T-cell (primary cell): ENCODE results near the gene PRSS12. TPM values are rescaled to one million over a fixed set of nuclear protein-coding genes. Genes with fewer than 3 reads are reported as not detected.

Source experiments
- ATAC-seq, 4 experiments: fragments of 200-7000 bp in 3 of 4; fragments of 150-1000 bp in 1 of 4; cut with Tn5 transposase; replicated peaks in 1 of 4; 1 replicate in 3 of 4; 2 replicates in 1 of 4; pipeline ENCODE4 v1.10.0; 2021; ENCODE audit warnings: moderate library complexity in 3 of 4, mild to moderate bottlenecking in 2 of 4, moderate number of reproducible peaks in 1 of 4
- CTCF ChIA-PET, 2 donors: fragments of 300-600 bp; sonication (Branson Sonifier 250); formaldehyde crosslinking; loops; one replicate each; lab custom pipeline; 2022; ENCODE audit warnings: antibody characterized with exemption in 2 of 2; lab: Charles Lee
- POLR2A ChIA-PET, 2 donors: fragments of 300-600 bp; sonication (Branson Sonifier 250); formaldehyde crosslinking; loops; one replicate each; lab custom pipeline; 2022; ENCODE audit warnings: antibody characterized with exemption in 2 of 2; lab: Charles Lee
- DNase-seq, 35 experiments: peaks; one replicate each; pipeline versions ENCODE4 v3.0.0 to v3.0.0-alpha.2; 2013 to 2023
- H3K27ac ChIP-seq: one replicate; pipeline ENCODE4 v1.5.1; 2013; ENCODE audit warnings: low read length
- H3K27me3 ChIP-seq, 2 experiments: replicated peaks in 1 of 2; 1 replicate in 1 of 2; 2 replicates in 1 of 2; pipeline versions ENCODE4 v1.6.1 to v1.7.0; 2013; ENCODE audit warnings: low read length in 1 of 2, mixed read lengths in 1 of 2; ENCODE audit not compliant: control insufficient read depth in 2 of 2, insufficient read depth in 2 of 2; ENCODE audit errors: extremely low read depth in 1 of 2
- H3K36me3 ChIP-seq, 2 donors: 1 replicate in 1 of 2; 2 replicates in 1 of 2; pipeline versions ENCODE4 v1.6.1 to v1.7.0; 2013; ENCODE audit warnings: low read length in 1 of 2; ENCODE audit not compliant: control insufficient read depth in 2 of 2, insufficient read depth in 1 of 2; ENCODE audit errors: extremely low read depth in 1 of 2
- H3K4me1 ChIP-seq, 2 experiments: 1 replicate in 1 of 2; 2 replicates in 1 of 2; pipeline versions ENCODE4 v1.6.1 to v1.7.0; 2013; ENCODE audit warnings: low read length in 2 of 2, mixed read lengths in 1 of 2; ENCODE audit not compliant: insufficient read depth in 2 of 2, control insufficient read depth in 1 of 2; ENCODE audit errors: extremely low read depth in 1 of 2
- H3K4me3 ChIP-seq, 2 donors: 1 replicate in 1 of 2; 2 replicates in 1 of 2; pipeline versions ENCODE4 v1.5.1 to v1.7.0; 2013; ENCODE audit warnings: mild to moderate bottlenecking in 2 of 2, low read length in 1 of 2, moderate library complexity in 1 of 2; ENCODE audit not compliant: control insufficient read depth in 1 of 2; ENCODE audit errors: extremely low read depth in 1 of 2
- H3K9me3 ChIP-seq: 2 replicates; pipeline ENCODE4 v1.7.0; 2013
- H3K27ac Mint-ChIP-seq, 2 donors: one replicate each; pipeline ENCODE4 v1.8.0; 2020 to 2021; ENCODE audit warnings: mild to moderate bottlenecking in 2 of 2, mixed read lengths in 2 of 2
- H3K27me3 Mint-ChIP-seq, 2 donors: one replicate each; pipeline ENCODE4 v1.8.0; 2021 to 2022; ENCODE audit warnings: mixed read lengths in 2 of 2
- H3K36me3 Mint-ChIP-seq: one replicate; pipeline ENCODE4 v1.8.0; 2021; ENCODE audit warnings: mixed read lengths
- H3K4me1 Mint-ChIP-seq, 3 donors: one replicate each; pipeline ENCODE4 v1.8.0; 2020 to 2022; ENCODE audit warnings: mixed read lengths in 3 of 3, mild to moderate bottlenecking in 1 of 3
- H3K4me3 Mint-ChIP-seq, 3 donors: one replicate each; pipeline ENCODE4 v1.8.0; 2020 to 2022; ENCODE audit warnings: mild to moderate bottlenecking in 3 of 3, mixed read lengths in 3 of 3, moderate library complexity in 3 of 3
- H3K9me3 Mint-ChIP-seq, 3 donors: one replicate each; pipeline ENCODE4 v1.8.0; 2020 to 2022; ENCODE audit warnings: mixed read lengths in 3 of 3
- WGBS: methylation state at CpG from one replicate; pipeline ENCODE4 v1.1.5; 2013; ENCODE audit warnings: missing lambda C conversion rate; ENCODE audit not compliant: insufficient coverage; 5-methylcytosine and 5-hydroxymethylcytosine counted together
- total RNA-seq, 35 experiments: library from RNA in 6 of 35; stranded (reverse) in 6 of 35; fragments of 120-200 nt in 1 of 35; gene quantifications; one replicate each; pipeline versions ENCODE4 v1.2.1 to v1.2.4 and lab custom pipeline; 2013 to 2026

The PRSS12 gene
- total RNA-seq, 5 donors from 2014 or later (not counting 1 experiment from before 2014, with no cell fraction given) = 0.03 to 0.25 (median 0.18) TPM; not detected in 2

DNA sequence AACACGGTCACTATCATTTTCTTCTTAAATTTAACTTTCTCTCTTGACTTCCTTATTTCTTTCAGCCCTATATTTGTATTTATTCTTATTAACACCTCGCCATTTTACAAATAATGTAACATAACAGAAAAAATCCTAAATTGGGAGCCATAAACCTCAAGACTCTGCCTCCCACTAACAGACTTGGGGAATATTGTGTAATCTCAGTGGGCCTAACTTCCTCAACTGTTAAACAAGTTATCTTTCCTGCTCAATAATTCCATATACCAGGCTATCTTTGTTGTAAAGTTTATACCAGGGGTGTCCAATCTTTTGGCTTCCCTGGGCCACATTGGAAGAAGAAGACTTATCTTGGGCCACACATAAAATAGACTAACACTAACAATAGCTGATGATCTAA is 26.2 kb downstream of the PRSS12 start:
- Histone ChIP-seq H3K27ac (no peak overlapping the region), H3K9me3 (no peaks in the 10 kb centered on the region), H3K4me1 (no peaks in the 10 kb centered on the region), H3K36me3 (no peaks in the 10 kb centered on the region), H3K4me3 (no peak overlapping the region), H3K27me3 (peaks cover 0 to 4% of the 10 kb centered on the region in 2 experiments)
- WGBS = 33% methylated on average over 1 of the region's 2 CpGs
- no peak for ATAC-seq
- peaks cover 12 to 17% of the 10 kb centered on the region in 2 donors for H3K27me3 Mint-ChIP-seq
- no peaks in the 10 kb centered on the region for H3K9me3 Mint-ChIP-seq
- ChIA-PET CTCF (no interaction called here), POLR2A (no interaction called here)
- no peaks in the 10 kb centered on the region for H3K36me3 Mint-ChIP-seq
- H3K27ac Mint-ChIP-seq = no peak overlapping the region
- DNase-seq = no peak
- no peak overlapping the region for H3K4me3 Mint-ChIP-seq
- H3K4me1 Mint-ChIP-seq = no peaks in the 10 kb centered on the region

DNA sequence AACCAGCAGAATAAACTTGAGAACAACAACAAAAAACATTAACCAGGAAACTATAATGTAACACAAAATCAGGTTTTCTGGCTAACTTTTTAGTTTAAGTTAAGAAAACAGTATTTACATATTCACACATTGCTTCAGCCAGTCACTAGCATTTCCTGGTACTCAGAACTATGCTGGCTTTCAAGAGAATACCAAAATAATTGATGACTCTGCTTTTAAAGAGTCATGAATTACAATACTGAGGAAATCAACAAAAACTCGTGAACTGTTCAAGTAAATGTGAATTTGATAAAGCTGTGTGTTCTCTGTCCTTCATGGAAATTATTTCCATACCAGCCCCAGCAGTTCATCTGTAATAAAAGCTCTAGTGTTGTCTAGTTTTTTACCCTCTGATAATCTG is 27.4 kb downstream of the PRSS12 start:
- H3K27me3 Mint-ChIP-seq = peaks cover 17 to 18% of the 10 kb centered on the region in 2 donors
- Histone ChIP-seq H3K27ac (no peak overlapping the region), H3K36me3 (no peaks in the 10 kb centered on the region), H3K4me3 (no peak overlapping the region), H3K27me3 (peaks cover 0 to 4% of the 10 kb centered on the region in 2 experiments), H3K9me3 (no peaks in the 10 kb centered on the region), H3K4me1 (no peaks in the 10 kb centered on the region)
- H3K36me3 Mint-ChIP-seq = no peaks in the 10 kb centered on the region
- ChIA-PET CTCF (interaction anchor here in 1 of 2 donors (0.6 kb wide), 1 partner anchor 88 kb away, joined by 5 read pairs; no protein-coding TSS in a partner anchor), POLR2A (no interaction called here)
- H3K9me3 Mint-ChIP-seq = no peaks in the 10 kb centered on the region
- DNase-seq (no peak), ATAC-seq (no peak)
- whole genome bisulfite sequencing = no CpG with 5 or more reads among the region's 1 CpG
- no peak overlapping the region for H3K27ac Mint-ChIP-seq
- H3K4me1 Mint-ChIP-seq = no peaks in the 10 kb centered on the region
- no peak overlapping the region for H3K4me3 Mint-ChIP-seq

DNA sequence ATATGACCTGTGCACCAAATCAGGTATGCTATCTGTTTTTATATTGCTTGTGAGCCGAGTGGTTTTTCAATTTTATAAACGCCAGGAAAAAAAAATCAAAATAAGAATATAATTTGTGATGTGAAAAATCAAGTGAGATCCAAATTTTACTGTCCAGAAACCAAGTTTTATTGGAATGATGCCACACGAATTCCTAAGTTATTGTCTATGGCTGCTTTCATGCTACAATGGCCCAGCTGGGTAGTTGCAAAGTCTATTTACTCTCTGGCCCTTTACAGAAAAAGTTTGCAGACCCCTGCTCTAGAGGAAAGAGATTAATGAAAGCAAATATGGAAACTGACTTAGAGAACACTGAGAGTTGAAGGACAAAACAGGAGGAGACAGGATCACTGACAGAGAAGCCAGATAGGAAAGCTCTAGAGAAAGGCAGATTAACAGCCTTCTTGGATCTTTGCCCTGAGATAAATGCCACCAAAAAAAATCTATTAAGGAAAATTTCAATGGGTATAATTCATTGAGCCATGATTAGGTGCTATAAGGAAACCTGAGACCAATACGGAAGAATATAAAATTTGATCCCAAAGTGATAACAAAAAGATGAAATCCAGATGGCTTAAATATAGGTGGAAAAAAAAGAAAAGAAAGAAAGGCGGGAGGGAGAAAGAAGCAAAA is 29.8 kb downstream of the PRSS12 start:
- H3K27me3 Mint-ChIP-seq = peaks cover 17 to 22% of the 10 kb centered on the region in 2 donors
- no peak overlapping the region for H3K4me3 Mint-ChIP-seq
- Histone ChIP-seq H3K4me3 (no peak overlapping the region), H3K9me3 (no peaks in the 10 kb centered on the region), H3K4me1 (no peaks in the 10 kb centered on the region), H3K27me3 (peaks cover 0 to 8% of the 10 kb centered on the region in 2 experiments), H3K36me3 (no peaks in the 10 kb centered on the region), H3K27ac (no peak overlapping the region)
- ChIA-PET CTCF (no interaction called here), POLR2A (no interaction called here)
- H3K27ac Mint-ChIP-seq = no peak overlapping the region
- ATAC-seq (no peak), DNase-seq (no peak)
- H3K4me1 Mint-ChIP-seq = no peaks in the 10 kb centered on the region
- H3K9me3 Mint-ChIP-seq = no peaks in the 10 kb centered on the region
- 70% methylated on average over 2 of the region's 5 CpGs for WGBS
- H3K36me3 Mint-ChIP-seq = no peaks in the 10 kb centered on the region

DNA sequence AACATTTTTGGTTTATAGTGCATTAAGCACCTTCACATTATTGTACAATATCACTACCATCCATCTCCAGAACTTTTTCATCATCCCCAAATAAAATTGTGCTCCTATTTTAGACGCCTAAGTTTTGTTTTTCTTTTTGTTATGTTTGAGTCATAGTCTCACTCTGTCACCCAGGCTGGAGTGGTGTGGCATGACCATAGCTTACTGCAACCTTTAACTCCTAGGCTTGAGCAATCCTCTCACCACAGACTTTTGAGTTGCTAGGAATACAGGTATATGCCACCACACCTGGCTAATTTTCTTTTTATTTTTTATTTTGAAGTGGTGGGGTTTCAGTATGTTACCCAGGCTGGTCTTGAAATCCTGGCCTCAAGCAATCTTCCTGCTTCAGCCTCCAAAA is 33.9 kb downstream of the PRSS12 start:
- no peak overlapping the region for H3K27ac ChIP-seq

DNA sequence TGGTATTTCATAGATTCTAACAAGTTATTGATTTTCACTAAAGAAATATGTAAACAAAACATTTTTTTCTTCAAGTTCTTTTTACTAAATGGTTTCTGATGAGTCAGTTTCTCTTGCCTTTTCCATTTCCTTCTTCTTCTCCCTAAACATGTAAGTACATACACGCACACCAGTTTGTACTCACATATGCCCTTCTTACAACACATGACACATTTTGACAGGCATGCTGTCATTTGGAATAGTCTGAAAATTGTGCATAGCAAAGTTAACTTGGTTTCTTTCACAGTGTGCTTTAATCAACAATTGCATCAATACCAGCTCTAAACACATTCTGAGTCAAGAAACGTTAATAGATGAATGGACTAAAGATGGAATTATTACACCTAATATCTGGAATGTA is 35.1 kb downstream of the PRSS12 start:
- no peaks in the 10 kb centered on the region for H3K4me1 ChIP-seq
- H3K27me3 ChIP-seq = peaks cover 0 to 8% of the 10 kb centered on the region in 2 experiments
- DNase-seq = no peak
- Mint-ChIP-seq H3K4me3 (no peak overlapping the region), H3K36me3 (no peaks in the 10 kb centered on the region), H3K4me1 (no peaks in the 10 kb centered on the region), H3K9me3 (no peaks in the 10 kb centered on the region), H3K27me3 (peaks cover 15 to 18% of the 10 kb centered on the region in 2 donors), H3K27ac (no peak overlapping the region)
- no peak overlapping the region for H3K4me3 ChIP-seq
- POLR2A ChIA-PET = no interaction called here
- WGBS = no CpG with 5 or more reads among the region's 2 CpGs
- no peaks in the 10 kb centered on the region for H3K9me3 ChIP-seq
- no peak overlapping the region for H3K27ac ChIP-seq
- no peaks in the 10 kb centered on the region for H3K36me3 ChIP-seq
- no peak for ATAC-seq
- CTCF ChIA-PET = no interaction called here

More for the DNA sequence above, 33.9 kb downstream of the PRSS12 start:
- no peaks in the 10 kb centered on the region for H3K36me3 ChIP-seq
- DNase-seq (no peak), ATAC-seq (no peak)
- Mint-ChIP-seq H3K4me1 (no peaks in the 10 kb centered on the region), H3K36me3 (no peaks in the 10 kb centered on the region), H3K9me3 (no peaks in the 10 kb centered on the region), H3K27me3 (peaks cover 19 to 21% of the 10 kb centered on the region in 2 donors), H3K27ac (no peak overlapping the region), H3K4me3 (no peak overlapping the region)
- H3K9me3 ChIP-seq = no peaks in the 10 kb centered on the region
- POLR2A ChIA-PET = no interaction called here
- CTCF ChIA-PET = no interaction called here
- WGBS = no CpG with 5 or more reads among the region's 1 CpG
- no peak overlapping the region for H3K4me3 ChIP-seq
- no peaks in the 10 kb centered on the region for H3K4me1 ChIP-seq
- H3K27me3 ChIP-seq = peaks cover 0 to 8% of the 10 kb centered on the region in 2 experiments

DNA sequence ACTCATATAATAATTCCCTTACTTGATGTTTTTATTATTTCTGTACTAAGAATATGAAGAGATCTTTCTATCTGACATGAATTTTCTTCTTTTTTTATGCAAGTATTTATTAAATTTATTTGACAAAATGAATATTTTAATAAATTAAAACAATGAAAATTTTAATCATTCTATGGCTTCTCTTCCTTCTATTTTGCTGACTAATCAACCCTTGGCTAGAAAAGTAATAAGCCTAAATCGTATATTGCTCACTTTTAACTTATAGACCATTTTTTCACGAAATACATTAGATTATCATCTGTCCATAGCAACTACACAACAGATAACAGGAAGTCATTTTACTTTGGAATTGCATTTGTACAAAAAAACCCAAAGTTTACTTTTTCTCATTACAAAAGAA is 38.6 kb downstream of the PRSS12 start:
- CTCF ChIA-PET = no interaction called here
- WGBS = no CpG with 5 or more reads among the region's 2 CpGs
- H3K27me3 Mint-ChIP-seq = peaks cover 4 to 8% of the 10 kb centered on the region in 2 donors
- H3K4me3 Mint-ChIP-seq = no peak overlapping the region
- Histone ChIP-seq H3K4me3 (no peak overlapping the region), H3K4me1 (no peaks in the 10 kb centered on the region), H3K36me3 (no peaks in the 10 kb centered on the region), H3K9me3 (no peaks in the 10 kb centered on the region), H3K27me3 (peaks cover 0 to 4% of the 10 kb centered on the region in 2 experiments), H3K27ac (no peak overlapping the region)
- H3K36me3 Mint-ChIP-seq = no peaks in the 10 kb centered on the region
- no peak overlapping the region for H3K27ac Mint-ChIP-seq
- no peaks in the 10 kb centered on the region for H3K9me3 Mint-ChIP-seq
- POLR2A ChIA-PET = no interaction called here
- H3K4me1 Mint-ChIP-seq = no peaks in the 10 kb centered on the region
- ATAC-seq (no peak), DNase-seq (no peak)
